AG09319 (cell line): Measurements from ENCODE around the gene OR1J4.
A peak's percentile ranks its signal among the peaks of the same experiment; 100 is the strongest.

ENCODE experiments used
- DNase-seq: peaks from one replicate; pipeline ENCODE4 v3.0.0-alpha.2; 2010; ENCODE audit warnings: low read depth; ENCODE audit errors: extremely low read depth
- CTCF ChIP-seq: IDR thresholded peaks from 2 replicates; pipeline ENCODE4 v1.5.1; 2011; ENCODE audit warnings: low read depth, mild to moderate bottlenecking, inconsistent platforms, low read length, moderate library complexity

Gene OR1J4

GRCh38 chr9:122518841-122519240 lies at the start of gene OR1J4:
TSS of gene OR1J4 (plus strand) at chr9:122519141. CDS start at chr9:122519141, 0 bp downstream.
- TF ChIP-seq CTCF = no peak
- no peak for DNase-seq

GRCh38 chr9:122474561-122474960 lies 44.4 kb upstream of the OR1J4 start:
- no peak for TF ChIP-seq CTCF
- no peak for DNase-seq

GRCh38 chr9:122475717-122476116 lies 43.2 kb upstream of the OR1J4 start:
- no peak for TF ChIP-seq CTCF
- DNase-seq = no peak

GRCh38 chr9:122477346-122477745 lies 41.6 kb upstream of the OR1J4 start:
- no peak for DNase-seq
- TF ChIP-seq CTCF = no peak

- no peak for DNase-seq
- TF ChIP-seq CTCF = no peak
Observed at GRCh38 chr9:122477826-122478225, 41.1 kb upstream of the OR1J4 start, which contains the start of gene OR1J1. TSS of gene OR1J1 (minus strand) at chr9:122477926. CDS start at chr9:122477926, 0 bp downstream.

- no peak for DNase-seq
- no peak for TF ChIP-seq CTCF
Observed at GRCh38 chr9:122479062-122479461, 39.9 kb upstream of the OR1J4 start.

GRCh38 chr9:122498883-122499288 lies 20.1 kb upstream of the OR1J4 start:
- peak; percentile 22 for DNase-seq

More at GRCh38 chr9:122498883-122499288, 20.1 kb upstream of the OR1J4 start:
- TF ChIP-seq CTCF = peak; percentile 73
